Retinal pigment epithelial cell (primary cell): ENCODE data around the gene MICB.
"Not testable (repeated sequence)": the region's sequence is repeated elsewhere in the genome, so short reads cannot be mapped to it uniquely, and the experiment has no call there.

Source experiments
- DNase-seq: peaks from one replicate; pipeline ENCODE4 v3.0.0-alpha.2; 2010; ENCODE audit warnings: low read depth
- H3K4me3 ChIP-seq: 2 replicates; pipeline ENCODE4 v1.5.1; 2011; ENCODE audit warnings: mild to moderate bottlenecking, low read length, control low read depth, moderate library complexity
- TF ChIP-seq, protein P1 (sequence below): conservative IDR thresholded peaks from 2 replicates; pipeline ENCODE4 v1.5.1; 2011; ENCODE audit warnings: low read depth, low read length, control low read depth, inconsistent platforms

MICB gene

DNA sequence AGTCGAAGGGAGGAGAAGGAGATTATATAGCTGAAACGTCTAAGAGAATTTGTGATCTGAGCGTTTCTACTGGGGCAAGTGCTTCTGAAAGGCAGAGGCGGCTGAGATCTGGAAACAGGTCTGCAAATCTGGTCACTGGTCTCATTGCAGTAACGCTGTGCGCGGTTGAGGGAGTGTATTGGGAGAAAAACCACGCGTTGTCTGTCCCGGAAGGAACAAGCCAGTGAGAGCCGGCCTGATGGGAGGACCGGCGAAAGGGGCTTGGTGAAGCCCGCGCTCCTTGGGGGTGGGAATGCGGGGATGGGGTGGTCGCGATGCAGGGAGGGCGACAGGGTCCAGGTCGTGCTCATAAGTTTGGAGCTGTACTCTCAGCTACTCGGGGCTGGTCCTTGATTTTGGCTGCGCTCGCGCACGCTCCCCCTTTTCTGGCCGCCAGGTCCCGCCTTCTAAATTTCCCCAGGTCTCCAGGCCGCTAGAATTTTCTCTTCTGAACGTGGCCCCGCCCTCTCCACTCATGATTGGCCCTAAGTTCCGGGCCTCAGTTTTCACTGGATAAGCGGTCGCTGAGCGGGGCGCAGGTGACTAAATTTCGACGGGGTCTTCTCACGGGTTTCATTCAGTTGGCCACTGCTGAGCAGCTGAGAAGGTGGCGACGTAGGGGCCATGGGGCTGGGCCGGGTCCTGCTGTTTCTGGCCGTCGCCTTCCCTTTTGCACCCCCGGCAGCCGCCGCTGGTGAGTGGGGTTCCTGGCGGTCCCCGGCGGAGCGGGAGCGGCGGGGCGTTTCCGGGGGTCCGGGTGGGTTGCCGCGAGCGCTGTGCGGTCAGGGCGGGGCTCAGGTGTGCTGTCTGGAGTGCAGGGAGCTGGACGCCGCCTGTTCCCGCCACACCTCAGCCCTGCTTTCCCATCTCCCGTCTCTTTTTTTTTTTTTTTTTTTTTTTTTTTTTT, at the start of gene MICB:
TSS of gene MICB (plus strand) at position 615 of the 946 bp plus-strand sequence. CDS start at position 664, 49 bp downstream.
- H3K4me3 ChIP-seq, result peak within 1 kb of the TSS; percentile 72
- no peak for DNase-seq
- TF ChIP-seq, protein P1, sequence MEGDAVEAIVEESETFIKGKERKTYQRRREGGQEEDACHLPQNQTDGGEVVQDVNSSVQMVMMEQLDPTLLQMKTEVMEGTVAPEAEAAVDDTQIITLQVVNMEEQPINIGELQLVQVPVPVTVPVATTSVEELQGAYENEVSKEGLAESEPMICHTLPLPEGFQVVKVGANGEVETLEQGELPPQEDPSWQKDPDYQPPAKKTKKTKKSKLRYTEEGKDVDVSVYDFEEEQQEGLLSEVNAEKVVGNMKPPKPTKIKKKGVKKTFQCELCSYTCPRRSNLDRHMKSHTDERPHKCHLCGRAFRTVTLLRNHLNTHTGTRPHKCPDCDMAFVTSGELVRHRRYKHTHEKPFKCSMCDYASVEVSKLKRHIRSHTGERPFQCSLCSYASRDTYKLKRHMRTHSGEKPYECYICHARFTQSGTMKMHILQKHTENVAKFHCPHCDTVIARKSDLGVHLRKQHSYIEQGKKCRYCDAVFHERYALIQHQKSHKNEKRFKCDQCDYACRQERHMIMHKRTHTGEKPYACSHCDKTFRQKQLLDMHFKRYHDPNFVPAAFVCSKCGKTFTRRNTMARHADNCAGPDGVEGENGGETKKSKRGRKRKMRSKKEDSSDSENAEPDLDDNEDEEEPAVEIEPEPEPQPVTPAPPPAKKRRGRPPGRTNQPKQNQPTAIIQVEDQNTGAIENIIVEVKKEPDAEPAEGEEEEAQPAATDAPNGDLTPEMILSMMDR, result no peak

DNA sequence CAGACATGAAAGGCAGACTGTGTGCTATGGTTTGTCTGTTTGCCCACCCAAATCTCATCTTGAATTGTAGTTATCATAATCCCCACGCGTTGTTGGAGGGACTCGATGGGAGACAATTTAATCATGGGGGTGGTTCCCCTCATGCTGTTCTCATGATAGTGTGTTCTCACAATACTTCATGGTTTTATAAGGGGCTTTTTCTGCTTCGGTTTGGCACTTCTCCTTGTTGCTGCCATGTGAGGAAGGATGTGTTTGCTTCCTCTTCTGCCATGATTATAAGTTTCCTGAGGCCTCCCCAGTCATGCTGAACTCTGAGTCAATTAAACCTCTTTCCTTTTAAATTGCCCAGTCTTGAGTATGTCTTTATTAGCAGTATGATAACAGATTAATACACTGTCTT, 47.2 kb upstream of the MICB start:
- TF ChIP-seq, protein P1, result no peak
- no peak overlapping the region for H3K4me3 ChIP-seq

DNA sequence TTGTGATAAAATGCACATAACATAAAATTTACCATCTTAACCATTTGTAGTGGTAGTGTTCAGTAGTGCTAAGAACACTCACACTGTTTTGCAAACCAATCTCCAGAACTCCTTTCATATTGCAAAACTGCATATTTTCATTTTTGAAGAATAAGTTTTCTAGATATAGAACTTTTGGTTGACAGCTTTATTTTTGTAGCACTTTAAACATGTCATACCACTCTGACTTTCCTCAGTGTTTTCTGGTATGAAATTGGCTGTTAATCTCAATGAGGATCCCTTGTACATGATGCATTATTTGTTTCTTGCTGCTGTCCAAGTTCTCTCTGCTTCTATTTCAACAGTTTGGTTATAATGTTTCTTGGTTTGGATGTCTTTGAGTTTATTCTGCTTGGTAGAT, 45.1 kb upstream of the MICB start:
- no peak overlapping the region for H3K4me3 ChIP-seq
- DNase-seq, result no peak
- TF ChIP-seq, protein P1, result no peak

More for the DNA sequence above, 47.2 kb upstream of the MICB start:
- DNase-seq, result no peak

DNA sequence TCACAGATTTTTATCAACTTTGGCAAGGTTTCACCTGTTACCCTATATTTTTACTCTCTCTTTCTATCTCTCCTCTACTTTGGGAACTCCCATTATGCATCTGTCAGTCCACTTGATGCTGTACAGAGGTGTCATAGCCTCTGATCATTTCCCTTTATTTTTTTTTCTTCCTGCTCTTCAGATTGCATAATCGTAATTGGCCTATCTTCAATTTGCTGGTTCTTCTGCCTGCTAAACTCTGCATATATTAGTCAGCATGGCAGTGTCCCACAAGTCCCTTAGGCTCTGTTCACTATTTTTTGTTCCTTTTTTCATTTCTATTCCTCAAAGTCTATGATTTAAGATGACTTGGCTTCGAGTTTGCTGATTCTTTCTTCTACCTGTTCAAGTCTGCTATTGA, 44.7 kb upstream of the MICB start:
- no peak overlapping the region for H3K4me3 ChIP-seq
- DNase-seq, result no peak
- TF ChIP-seq, protein P1, result no peak

DNA sequence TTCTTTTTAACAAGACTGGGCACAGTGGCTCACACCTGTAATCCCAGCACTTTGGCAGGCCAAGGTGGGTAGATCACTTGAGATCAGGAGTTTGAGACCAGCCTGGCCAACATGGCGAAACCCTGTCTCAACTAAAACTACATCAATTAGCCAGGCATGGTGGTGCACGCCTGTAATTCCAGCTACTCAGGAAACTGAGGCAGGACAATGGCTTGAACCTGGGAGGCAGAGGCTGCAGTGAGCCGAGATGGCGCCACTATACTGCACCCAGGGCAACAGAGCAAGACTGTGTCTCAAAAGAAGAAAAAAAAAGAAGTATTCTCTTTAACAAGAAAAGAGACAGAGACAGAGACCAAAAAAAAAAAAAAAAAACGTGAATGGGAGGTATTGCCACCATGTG, 38.1 kb upstream of the MICB start:
- DNase-seq, result not testable (repeated sequence)

DNA sequence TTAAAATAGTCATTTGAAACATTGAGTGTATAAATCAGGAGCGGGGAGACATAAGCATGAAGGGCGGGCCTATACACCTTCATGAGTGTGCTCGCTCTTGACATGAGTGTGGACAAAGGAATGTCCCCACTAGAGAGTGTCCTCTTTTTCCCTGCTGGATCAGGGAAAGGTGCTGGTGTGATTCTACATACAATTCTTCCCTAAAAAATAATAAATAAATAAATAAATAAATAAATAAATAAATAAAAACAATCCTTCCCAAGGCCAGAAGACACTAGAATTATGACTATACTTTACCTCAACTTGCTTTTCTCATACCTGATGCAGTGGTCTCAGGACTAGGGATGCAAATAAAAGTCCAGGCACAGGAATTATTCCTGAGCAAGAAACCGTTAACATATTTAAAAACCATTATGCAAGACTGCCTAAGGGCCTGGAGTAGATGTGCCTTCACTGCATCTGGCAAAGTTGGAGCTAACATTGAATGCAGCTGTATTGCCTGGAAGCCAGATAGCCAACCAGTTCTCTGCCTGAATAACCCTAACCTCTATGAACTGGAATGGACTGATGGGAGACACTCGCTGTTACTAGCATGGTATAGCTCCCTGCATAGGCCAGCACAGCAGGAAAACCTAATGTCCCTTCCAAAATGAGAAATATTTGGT, 37.5 kb upstream of the MICB start:
- DNase-seq, result no peak
- TF ChIP-seq, protein P1, result no peak
- no peak overlapping the region for H3K4me3 ChIP-seq

More for the DNA sequence above, 38.1 kb upstream of the MICB start:
- H3K4me3 ChIP-seq, result not testable (repeated sequence)

DNA sequence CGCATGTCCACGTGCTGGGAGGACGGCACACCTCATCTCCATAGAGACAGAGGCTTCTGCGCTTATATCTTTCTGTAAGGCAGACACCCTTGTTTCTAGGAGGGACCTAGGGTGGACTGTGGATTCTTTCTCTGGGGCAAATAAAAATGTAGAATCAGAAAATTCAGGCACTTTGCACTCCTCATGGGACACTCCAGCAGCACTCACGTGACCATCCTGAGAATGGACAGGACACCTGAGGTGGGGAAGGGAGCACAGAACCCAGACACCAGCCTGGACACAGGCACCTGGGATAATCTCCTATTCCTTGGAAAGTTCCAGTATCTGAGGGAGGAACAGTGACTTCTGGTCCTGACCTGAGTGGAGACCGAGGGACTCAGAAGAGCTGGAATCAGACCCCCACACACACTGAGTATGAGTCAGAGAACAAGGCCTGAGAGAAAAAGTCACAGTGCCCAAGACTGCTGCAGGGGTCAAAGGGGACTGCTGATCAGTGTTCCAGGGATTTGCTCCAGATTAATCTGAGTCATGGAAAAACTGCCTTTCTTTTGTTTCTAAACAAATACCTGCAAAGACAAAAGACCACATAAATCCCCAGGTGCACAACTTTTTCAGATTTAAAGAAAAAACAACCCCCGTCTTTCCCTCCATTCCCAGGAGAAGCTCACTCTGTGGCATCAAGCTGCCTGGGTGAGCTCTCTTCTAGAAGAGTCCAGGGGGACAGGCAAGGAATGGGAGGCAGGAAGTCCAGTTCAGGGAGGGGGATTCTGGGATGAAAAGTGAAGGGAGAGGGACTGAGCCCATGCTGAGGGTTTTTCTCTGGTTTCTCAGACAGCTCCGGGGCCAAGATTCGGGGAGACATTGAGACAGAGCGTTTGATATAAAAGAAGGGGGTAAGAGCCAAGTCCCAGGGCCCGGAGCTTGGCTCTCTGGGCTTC, 35.6 kb upstream of the MICB start:
- TF ChIP-seq, protein P1, result no peak
- peak; percentile 42 for DNase-seq
- H3K4me3 ChIP-seq, result peak overlapping the region; percentile 61
